Right cardiac atrium (tissue), 5 donors: ENCODE data around the gene ANKRD1. TPM values are rescaled to one million over a fixed set of nuclear protein-coding genes. Genes with fewer than 3 reads are reported as not detected.

Experiments
- ATAC-seq, 2 donors: fragments of 200-7000 bp; cut with Tn5 transposase; one replicate each; pipeline versions ENCODE4 v1.8.0 to v1.9.1; 2020; ENCODE audit warnings: moderate library complexity in 2 of 2, mild to moderate bottlenecking in 1 of 2
- DNase-seq, 3 donors: peaks; one replicate each; pipeline ENCODE4 v3.0.0-alpha.2; 2020
- H3K27ac ChIP-seq: one replicate; pipeline ENCODE4 v1.5.1; 2013; ENCODE audit warnings: mild to moderate bottlenecking, low read length, control low read depth, moderate library complexity
- H3K27me3 ChIP-seq: one replicate; pipeline ENCODE4 v1.6.1; 2013; ENCODE audit not compliant: control insufficient read depth, insufficient read depth
- H3K4me1 ChIP-seq: one replicate; pipeline ENCODE4 v1.6.1; 2013; ENCODE audit warnings: low read length; ENCODE audit not compliant: control insufficient read depth, insufficient read depth
- H3K4me3 ChIP-seq: one replicate; pipeline ENCODE4 v1.5.1; 2013; ENCODE audit warnings: low read length, control low read depth
- H3K9me3 ChIP-seq: one replicate; pipeline ENCODE4 v1.6.1; 2013; ENCODE audit warnings: low read length; ENCODE audit not compliant: control insufficient read depth
- WGBS: extraction: QIAGEN DNeasy Blood & Tissue Kit; methylation state at CpG from one replicate; pipeline ENCODE4 v1.1.7; 2013; 5-methylcytosine and 5-hydroxymethylcytosine counted together
- intact Hi-C, 4 donors: fragments of 100-400 bp; cut with DNase I; formaldehyde crosslinking; loops; one replicate each; pipeline versions ENCODE4 v1.11.0 to v1.14.0; 2022 to 2023
- long read RNA-seq, 4 donors: library from polyadenylated mRNA; unstranded; transcript quantifications; one replicate each; pipeline ENCODE4 v2.0.0, GENCODE V29; 2020 to 2021
- polyA plus RNA-seq: library from polyadenylated mRNA; stranded (reverse); fragments of 200-250 nt; gene quantifications from one replicate; pipeline ENCODE4 v1.2.3, GENCODE V29; 2013
- total RNA-seq, 4 donors: library from RNA; stranded (reverse); fragmentation: NEBNext Ultra II Directional; extraction: Animal tissue kit (Norgen Biotek cat#: 25700); gene quantifications; one replicate each; pipeline ENCODE4 v1.2.1, GENCODE V29; 2021
- donor health status: healthy with polysubstance abuse.
- donor health status: DM: no; HTN: yes; CAD: no.
- donor health status: DM: no; HTN: no; CAD: no.
- donor health status: DM: no; HTN: yes; CAD: no; lungs with severe emphysema.
- donor health status: DM: yes; HTN: yes; CAD: no.

Gene ANKRD1
- total RNA-seq (1,000 to 10,000 TPM; 1,154 to 3,897 (median 2,224) TPM), polyA plus RNA-seq (4,109 TPM)
- long read RNA-seq, donor 1, transcript ANKRD1-201 (9 exons, 1,979 nt) = major isoform, 75 of 234 reads
- long read RNA-seq, donor 1, partial matches to known transcripts = 152 of 234 reads
- long read RNA-seq, donor 1, other reads (novel, unspliced or antisense) = 7 of 234 reads
- long read RNA-seq, donor 2, transcript ANKRD1-201 (9 exons, 1,979 nt) = major isoform, 26 of 90 reads
- long read RNA-seq, donor 2, partial matches to known transcripts = 56 of 90 reads
- long read RNA-seq, donor 2, other reads (novel, unspliced or antisense) = 8 of 90 reads
- long read RNA-seq, donor 3, transcript ANKRD1-201 (9 exons, 1,979 nt) = major isoform, 95 of 375 reads
- long read RNA-seq, donor 3, partial matches to known transcripts = 164 of 375 reads
- long read RNA-seq, donor 3, other reads (novel, unspliced or antisense) = 116 of 375 reads
- long read RNA-seq, donor 4, transcript ANKRD1-201 (9 exons, 1,979 nt) = major isoform, 18 of 54 reads
- long read RNA-seq, donor 4, partial matches to known transcripts = 21 of 54 reads
- long read RNA-seq, donor 4, other reads (novel, unspliced or antisense) = 15 of 54 reads

DNA sequence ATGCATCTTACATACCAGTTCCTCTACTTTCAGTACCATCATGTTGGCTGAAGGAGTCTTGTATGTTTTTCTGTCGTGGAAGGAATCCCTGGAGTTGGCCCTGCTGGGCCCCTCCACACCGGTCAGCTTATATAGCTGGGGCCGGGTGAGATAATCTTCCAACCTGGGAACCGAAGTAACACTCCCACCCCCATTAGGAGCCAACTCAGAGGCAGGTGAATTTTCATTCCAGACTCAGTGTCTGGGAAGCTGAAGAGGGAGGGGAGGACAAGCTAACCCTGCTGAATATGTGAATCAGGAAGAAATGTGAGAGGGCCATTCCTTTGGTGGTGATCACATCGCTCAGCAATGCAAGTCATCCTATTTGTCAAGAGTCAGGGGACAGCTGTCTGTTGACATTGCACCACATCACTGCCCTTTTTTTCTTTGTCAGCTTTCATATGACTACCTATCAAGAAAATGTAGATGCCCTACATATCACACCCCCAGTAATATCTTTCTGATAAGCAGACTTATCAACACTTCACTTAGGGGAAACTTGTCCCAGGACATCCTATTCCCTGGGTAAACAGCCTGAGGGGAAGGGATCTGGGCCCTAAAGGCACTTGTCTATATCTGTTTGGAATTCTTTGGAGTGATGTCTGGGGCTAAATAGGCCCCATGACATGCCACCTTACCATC, at the start of gene ANKRD1:
TSS of gene ANKRD1 (minus strand) at position 102 of the 681 bp plus-strand sequence. CDS start at position 42, 60 bp downstream.
- peak in 2 of 3 donors; percentile 67 to 68 for DNase-seq
- H3K4me1 ChIP-seq = peaks cover 9% of the 10 kb centered on the region
- H3K9me3 ChIP-seq = no peaks in the 10 kb centered on the region
- WGBS = 40% methylated on average over 5 of the region's 5 CpGs
- no peaks in the 10 kb centered on the region for H3K27me3 ChIP-seq
- H3K4me3 ChIP-seq = peak within 1 kb of the TSS; percentile 36
- H3K27ac ChIP-seq = peak within 1 kb of the TSS; percentile 95
- intact Hi-C loops = loop anchor here in 1 of 4 donors (5.0 kb wide), 1 partner anchor 66 kb away; no protein-coding TSS in a partner anchor
- ATAC-seq = peak; percentile 90 to 91

DNA sequence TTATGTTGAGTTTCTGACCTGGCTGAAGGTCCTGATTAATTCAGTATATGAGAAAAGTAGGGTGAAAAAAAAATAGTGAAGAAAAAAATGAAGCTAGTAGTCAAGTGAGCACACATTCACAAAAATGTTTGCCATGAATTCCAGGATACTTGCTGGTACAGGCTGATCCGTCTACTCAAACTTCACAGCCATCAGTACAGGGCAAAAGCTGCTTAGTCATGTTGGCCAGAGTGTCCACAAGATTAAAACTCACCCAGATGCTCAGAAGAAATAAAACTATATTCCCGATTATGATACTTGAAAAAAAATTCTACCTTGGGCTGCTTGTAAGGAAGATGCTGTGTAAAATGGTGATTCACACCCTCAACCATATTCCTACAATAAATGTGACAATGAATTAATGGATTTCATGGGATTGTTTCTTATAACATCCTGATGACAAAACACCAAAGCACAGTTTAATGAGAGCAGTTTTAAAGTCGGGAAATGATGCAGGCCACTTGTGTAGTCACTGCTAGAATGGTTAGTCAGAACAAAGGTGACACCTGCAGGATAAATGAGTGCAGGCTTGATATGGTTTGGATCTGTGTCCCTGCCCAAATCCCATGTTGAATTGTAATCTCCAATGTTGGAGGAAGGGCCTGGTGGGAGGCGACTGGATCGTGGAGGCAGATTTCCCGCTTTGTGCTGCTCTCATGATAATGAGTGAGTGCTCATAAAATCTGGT, 49.2 kb upstream of the ANKRD1 start:
- DNase-seq = no peak
- Histone ChIP-seq H3K27ac (peak overlapping the region; percentile 51), H3K27me3 (no peaks in the 10 kb centered on the region), H3K4me3 (peak overlapping the region; percentile 64), H3K9me3 (no peaks in the 10 kb centered on the region), H3K4me1 (no peaks in the 10 kb centered on the region)
- intact Hi-C loops = loop anchor here in 3 of 4 donors (5.0 kb wide), 2 partner anchors 38 to 53 kb away; no protein-coding TSS in a partner anchor
- WGBS = 65% methylated on average over 6 of the region's 6 CpGs
- ATAC-seq = peak; percentile 48 to 50

DNA sequence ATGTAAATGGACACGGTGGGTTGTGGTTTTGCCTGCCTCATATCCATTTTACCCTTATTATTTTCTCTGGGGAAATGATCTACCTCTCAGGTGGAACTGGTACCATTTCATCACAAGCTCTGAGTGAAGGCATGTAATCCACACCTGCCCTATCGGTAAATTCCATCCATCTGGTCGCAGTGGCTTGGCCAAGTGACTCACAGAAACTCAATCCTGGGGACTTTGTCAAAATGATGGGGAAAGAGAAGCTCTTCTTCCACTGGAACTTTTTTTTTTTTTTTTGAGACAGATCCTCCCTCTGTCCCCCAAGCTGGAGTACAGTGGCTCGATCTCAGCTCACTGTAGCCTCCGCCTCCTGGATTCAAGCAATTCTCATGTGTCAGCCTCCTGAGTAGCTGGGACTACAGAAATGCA, 48.2 kb upstream of the ANKRD1 start:
- no peaks in the 10 kb centered on the region for H3K9me3 ChIP-seq
- H3K4me1 ChIP-seq = peaks cover 3% of the 10 kb centered on the region
- H3K27ac ChIP-seq = peak overlapping the region; percentile 77
- ATAC-seq (no peak), DNase-seq (no peak)
- WGBS = 75% methylated on average over 5 of the region's 5 CpGs
- intact Hi-C loops = loop anchor here in 3 of 4 donors (5.0 kb wide), 2 partner anchors 37 to 52 kb away; no protein-coding TSS in a partner anchor
- H3K4me3 ChIP-seq = peak overlapping the region; percentile 64
- no peaks in the 10 kb centered on the region for H3K27me3 ChIP-seq

DNA sequence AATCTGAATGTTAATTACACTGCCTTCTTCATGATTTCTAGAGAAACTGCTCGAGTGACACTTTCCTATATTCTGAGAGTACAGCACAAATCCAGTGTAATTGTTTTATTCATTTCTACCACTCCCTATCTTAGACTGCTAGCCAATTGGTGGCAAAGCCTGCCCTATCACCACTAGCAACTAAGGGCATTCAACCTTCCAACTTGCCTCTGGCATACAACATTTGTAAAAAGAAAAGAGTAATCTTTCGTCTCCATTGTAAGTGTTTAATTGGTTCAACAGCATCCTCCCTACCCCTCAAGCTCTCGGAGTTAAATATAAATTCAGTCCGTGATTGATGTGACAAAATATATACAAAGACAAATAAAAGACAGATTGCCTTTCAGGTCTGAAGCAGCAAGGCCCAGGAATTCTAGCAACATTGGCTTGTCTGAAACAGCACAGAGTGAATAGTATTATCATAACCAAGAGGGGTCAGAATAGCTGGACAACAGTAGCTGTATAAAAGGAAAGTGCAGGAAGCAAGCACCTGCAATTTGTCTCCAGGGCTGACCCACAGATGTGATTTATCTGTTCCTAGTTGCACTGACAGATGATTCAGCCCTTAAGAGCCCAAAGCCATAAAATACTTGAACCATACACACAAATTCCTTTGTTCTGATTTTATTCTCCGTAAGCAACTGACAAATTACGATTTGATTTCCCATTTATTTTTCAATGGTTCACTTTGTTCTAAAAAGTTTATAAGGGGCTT, 47.6 kb upstream of the ANKRD1 start:
- DNase-seq = no peak
- H3K27ac ChIP-seq = peak overlapping the region; percentile 88
- WGBS = 57% methylated on average over 6 of the region's 6 CpGs
- intact Hi-C loops = loop anchor here in 3 of 4 donors (5.0 kb wide), 2 partner anchors 36 to 51 kb away; no protein-coding TSS in a partner anchor
- no peaks in the 10 kb centered on the region for H3K9me3 ChIP-seq
- ATAC-seq = no peak
- H3K4me1 ChIP-seq = peaks cover 6% of the 10 kb centered on the region
- H3K27me3 ChIP-seq = no peaks in the 10 kb centered on the region
- peak overlapping the region; percentile 64 for H3K4me3 ChIP-seq

DNA sequence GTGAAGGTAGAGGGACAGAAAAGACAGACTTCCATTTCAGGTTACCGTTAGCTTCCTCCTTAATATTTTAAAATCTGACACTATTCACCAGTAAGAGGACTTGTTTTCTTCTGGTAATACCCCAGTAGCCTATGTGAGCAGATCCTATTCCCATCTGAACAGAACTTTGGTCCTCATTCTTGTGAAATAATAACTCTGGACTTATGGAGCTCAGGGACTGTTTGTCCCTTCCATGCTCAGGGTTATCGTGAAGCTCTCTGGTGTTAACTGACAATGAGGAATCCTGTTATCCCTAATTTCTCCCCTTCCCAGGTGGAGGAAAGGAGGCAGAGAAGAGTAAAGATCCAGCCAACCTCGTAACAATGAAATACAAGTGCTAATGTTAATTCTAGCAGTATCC, 47.0 kb upstream of the ANKRD1 start:
- H3K27me3 ChIP-seq = no peaks in the 10 kb centered on the region
- intact Hi-C loops = loop anchor here in 3 of 4 donors (5.0 kb wide), 2 partner anchors 36 to 51 kb away; no protein-coding TSS in a partner anchor
- WGBS = 72% methylated on average over 3 of the region's 3 CpGs
- H3K4me3 ChIP-seq = peak overlapping the region; percentile 64
- H3K27ac ChIP-seq = peak overlapping the region; percentile 100
- ATAC-seq (no peak), DNase-seq (no peak)
- H3K9me3 ChIP-seq = no peaks in the 10 kb centered on the region
- peaks cover 6% of the 10 kb centered on the region for H3K4me1 ChIP-seq

DNA sequence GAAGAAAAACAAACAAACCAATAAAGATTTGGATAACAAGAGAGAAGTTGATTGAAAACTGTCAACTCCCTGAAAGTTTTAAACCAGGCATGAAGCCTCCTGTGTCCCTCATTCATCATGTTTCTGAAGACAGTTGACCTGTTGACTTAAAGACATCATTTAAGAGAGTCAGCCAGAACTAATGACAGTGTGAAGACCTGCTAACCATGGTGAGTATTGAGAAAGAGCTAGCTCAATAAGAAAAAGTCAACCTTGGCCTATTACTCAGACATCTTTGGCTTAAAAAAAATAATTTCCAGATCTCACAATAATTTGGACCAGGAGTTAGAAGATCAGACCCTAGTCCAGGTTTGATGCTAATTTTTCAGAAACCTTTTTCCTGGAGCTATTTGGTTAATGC, 45.3 kb upstream of the ANKRD1 start:
- no peak for DNase-seq
- H3K4me1 ChIP-seq = peaks cover 6% of the 10 kb centered on the region
- no peaks in the 10 kb centered on the region for H3K27me3 ChIP-seq
- intact Hi-C loops = loop anchor here in 3 of 4 donors (5.0 kb wide), 2 partner anchors 34 to 49 kb away; no protein-coding TSS in a partner anchor
- no peaks in the 10 kb centered on the region for H3K9me3 ChIP-seq
- no peak for ATAC-seq
- H3K4me3 ChIP-seq = peak overlapping the region; percentile 64
- peak overlapping the region; percentile 62 for H3K27ac ChIP-seq

DNA sequence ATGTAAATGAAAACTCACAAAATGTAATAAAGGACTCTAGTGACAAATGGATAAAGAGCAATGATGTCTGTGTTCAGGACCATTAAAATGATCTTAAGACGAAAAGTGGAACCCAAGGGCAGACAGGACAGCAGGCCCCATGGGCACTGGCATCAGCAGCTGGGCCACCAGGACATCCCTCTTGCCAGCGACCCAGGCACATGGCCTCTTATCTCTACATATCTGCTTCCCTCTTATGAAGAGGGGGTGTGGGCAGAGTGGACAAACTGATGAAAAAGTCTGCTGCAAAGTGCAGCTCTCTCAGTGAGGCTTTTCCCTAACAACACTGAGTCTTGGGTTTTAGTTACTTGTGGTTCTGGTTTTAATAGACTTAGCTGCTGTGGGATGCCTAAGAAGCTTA, 44.8 kb upstream of the ANKRD1 start:
- intact Hi-C loops = loop anchor here in 3 of 4 donors (5.0 kb wide), 2 partner anchors 33 to 48 kb away; no protein-coding TSS in a partner anchor
- WGBS = 27% methylated on average over 2 of the region's 2 CpGs
- no peaks in the 10 kb centered on the region for H3K27me3 ChIP-seq
- peaks cover 6% of the 10 kb centered on the region for H3K4me1 ChIP-seq
- no peaks in the 10 kb centered on the region for H3K9me3 ChIP-seq
- H3K27ac ChIP-seq = peak overlapping the region; percentile 61
- DNase-seq = peak in 2 of 3 donors; percentile 61 to 72
- ATAC-seq = peak; percentile 48 to 74
- H3K4me3 ChIP-seq = peak overlapping the region; percentile 64

DNA sequence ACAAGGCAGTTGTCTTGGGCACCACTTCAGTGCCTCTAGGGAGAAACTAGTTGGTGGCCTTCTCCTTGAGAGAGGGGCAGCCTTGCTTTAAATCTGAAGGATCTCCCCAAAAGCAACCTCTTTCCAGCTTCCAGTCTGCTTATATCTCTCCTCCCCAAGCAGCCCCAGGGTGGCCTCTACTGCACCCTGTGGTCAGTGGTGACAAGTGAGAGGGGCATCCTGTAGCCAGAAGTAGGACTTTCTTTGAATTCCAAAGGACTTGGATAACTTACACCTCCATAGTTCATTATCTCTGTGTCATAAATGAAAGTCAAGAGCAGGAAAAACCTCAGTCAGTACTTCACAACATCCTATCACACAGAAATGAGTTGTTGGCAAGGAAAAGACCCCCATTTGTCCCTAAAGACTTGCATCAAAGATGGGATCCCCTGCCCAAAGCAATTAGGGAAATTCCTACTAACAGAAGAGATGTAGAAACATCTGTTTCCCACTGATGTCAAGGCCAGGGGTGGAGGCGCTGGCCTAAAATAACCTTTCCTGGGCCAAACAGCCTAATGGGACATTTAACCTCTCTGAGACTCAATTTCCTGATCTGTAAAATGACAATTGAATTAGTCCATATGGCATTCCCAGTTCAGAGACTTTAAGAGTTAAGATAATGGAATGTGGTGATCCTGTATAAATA, 44.0 kb upstream of the ANKRD1 start:
- H3K27me3 ChIP-seq = no peaks in the 10 kb centered on the region
- no peaks in the 10 kb centered on the region for H3K9me3 ChIP-seq
- no peak for DNase-seq
- H3K4me1 ChIP-seq = peaks cover 8% of the 10 kb centered on the region
- peak overlapping the region; percentile 56 for H3K27ac ChIP-seq
- WGBS = 51% methylated on average over 1 of the region's 1 CpG
- intact Hi-C loops = loop anchor here in 3 of 4 donors (5.0 kb wide), 2 partner anchors 33 to 48 kb away; no protein-coding TSS in a partner anchor
- no peak overlapping the region for H3K4me3 ChIP-seq
- ATAC-seq = no peak

DNA sequence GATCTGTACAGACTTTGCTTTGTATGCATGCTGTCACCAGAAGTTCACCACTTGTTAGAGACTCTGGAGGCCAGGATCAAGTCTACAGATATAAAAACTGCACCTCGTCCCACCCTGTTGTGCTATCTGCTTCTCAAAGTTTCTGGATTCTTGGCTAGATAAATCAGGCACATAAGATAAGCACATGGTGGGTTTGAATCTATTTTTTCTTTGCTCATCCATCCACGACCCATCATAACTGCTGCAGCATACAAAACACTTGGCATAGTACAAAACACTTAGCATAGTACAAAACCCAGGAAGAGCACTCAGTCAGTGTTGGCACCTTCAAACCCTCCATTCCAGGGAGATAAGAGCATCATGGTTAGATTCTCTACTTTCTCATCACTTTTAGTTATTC, 42.4 kb upstream of the ANKRD1 start:
- H3K27ac ChIP-seq = no peak overlapping the region
- no peaks in the 10 kb centered on the region for H3K9me3 ChIP-seq
- H3K4me3 ChIP-seq = no peak overlapping the region
- intact Hi-C loops = no loop called here
- DNase-seq (no peak), ATAC-seq (no peak)
- peaks cover 8% of the 10 kb centered on the region for H3K4me1 ChIP-seq
- WGBS = 62% methylated on average over 2 of the region's 2 CpGs
- no peaks in the 10 kb centered on the region for H3K27me3 ChIP-seq
